Measurements from ENCODE around the gene TMEM132C.

GRCh38 chr12:128286970-128287369 is 20.0 kb downstream of the TMEM132C start:
- TF ChIP-seq CTCF (IDR thresholded peaks at IDR 0.05) = no peak
- no peak for TF ChIP-seq POLR2A (IDR thresholded peaks at IDR 0.05)

All from esophagus squamous epithelium (tissue), 4 donors.